Hepatocyte (in vitro differentiated cells): ENCODE results near the gene MYL3. TPM values are rescaled to one million over a fixed set of nuclear protein-coding genes. Genes with fewer than 3 reads are reported as not detected.

ENCODE experiments used
- DNase-seq: peaks from one replicate; pipeline ENCODE4 v3.0.0-alpha.2; 2016; ENCODE audit warnings: low spot score
- H2AFZ ChIP-seq: fragments of 200-600 bp; sonication (generic); 2 replicates; pipeline ENCODE4 v1.6.0; 2016; ENCODE audit warnings: antibody characterized with exemption, mild to moderate bottlenecking
- H3K27ac ChIP-seq: fragments of 200-600 bp; sonication (generic); 2 replicates; pipeline ENCODE4 v1.5.1; 2016; ENCODE audit warnings: mild to moderate bottlenecking
- H3K27me3 ChIP-seq: fragments of 200-600 bp; sonication (generic); 2 replicates; pipeline ENCODE4 v1.6.1; 2016
- H3K36me3 ChIP-seq: fragments of 200-600 bp; sonication (generic); replicated peaks from 2 replicates; pipeline ENCODE4 v1.5.1; 2016; ENCODE audit warnings: low read depth; ENCODE audit not compliant: insufficient read depth
- H3K4me1 ChIP-seq: fragments of 200-600 bp; sonication (generic); 2 replicates; pipeline ENCODE4 v1.5.1; 2016; ENCODE audit warnings: mild to moderate bottlenecking, moderate library complexity; ENCODE audit not compliant: insufficient read depth
- H3K4me2 ChIP-seq: fragments of 200-600 bp; sonication (generic); 2 replicates; pipeline ENCODE4 v1.6.0; 2016
- H3K4me3 ChIP-seq: fragments of 200-600 bp; sonication (generic); 2 replicates; pipeline ENCODE4 v1.5.1; 2016; ENCODE audit warnings: mild to moderate bottlenecking
- H3K79me2 ChIP-seq: fragments of 200-600 bp; sonication (generic); 2 replicates; pipeline ENCODE4 v1.6.0; 2017; ENCODE audit warnings: mild to moderate bottlenecking
- H3K9me2 ChIP-seq: fragments of 200-600 bp; sonication (generic); replicated peaks from 2 replicates; pipeline ENCODE4 v1.6.0; 2017; ENCODE audit warnings: mild to moderate bottlenecking; ENCODE audit not compliant: insufficient read depth
- H3K9me3 ChIP-seq: fragments of 200-600 bp; sonication (generic); 2 replicates; pipeline ENCODE4 v1.5.1; 2016; ENCODE audit warnings: low read depth, mild to moderate bottlenecking
- H4K20me1 ChIP-seq: fragments of 200-600 bp; sonication (generic); 2 replicates; pipeline ENCODE4 v1.6.0; 2016; ENCODE audit warnings: mild to moderate bottlenecking; ENCODE audit not compliant: insufficient read depth, poor library complexity, severe bottlenecking
- EZH2 ChIP-seq: fragments of 200-600 bp; sonication (generic); IDR thresholded peaks from 2 replicates; pipeline ENCODE4 v1.6.1; 2016; ENCODE audit warnings: antibody characterized with exemption, mild to moderate bottlenecking, borderline replicate concordance
- EZH2phosphoT487 ChIP-seq: fragments of 200-600 bp; sonication (generic); IDR thresholded peaks from one replicate; pipeline ENCODE4 v1.6.1; 2018; ENCODE audit warnings: antibody characterized with exemption, mild to moderate bottlenecking, low read depth, moderate library complexity; ENCODE audit not compliant: unreplicated experiment, severe bottlenecking
- WGBS: methylation state at CpG from one replicate; pipeline ENCODE4 v1.1.6; 2016; ENCODE audit warnings: low lambda C conversion rate; ENCODE audit errors: missing lambda C conversion rate; 5-methylcytosine and 5-hydroxymethylcytosine counted together
- polyA plus RNA-seq: library from polyadenylated mRNA; unstranded; fragments of >200 nt; fragmentation: Nextera tagmentation; extraction: Ambion mirVana; gene quantifications from 2 replicates; pipeline ENCODE4 v1.2.1, GENCODE V29; 2016
- total RNA-seq: library from RNA; depleted of rRNA; stranded (reverse); fragments of >200 nt; gene quantifications from 2 replicates; pipeline ENCODE4 v1.2.3, GENCODE V29; 2014
- TF ChIP-seq, protein P1 (sequence below): fragments of 200-600 bp; sonication (generic); IDR thresholded peaks from 2 replicates; pipeline ENCODE4 v1.5.1; 2016; ENCODE audit warnings: antibody characterized with exemption, mild to moderate bottlenecking; ENCODE audit not compliant: poor library complexity

The MYL3 gene
- total and polyA plus RNA-seq, 2 experiments from 2014 or later: 9.5 to 9.7 TPM

DNA sequence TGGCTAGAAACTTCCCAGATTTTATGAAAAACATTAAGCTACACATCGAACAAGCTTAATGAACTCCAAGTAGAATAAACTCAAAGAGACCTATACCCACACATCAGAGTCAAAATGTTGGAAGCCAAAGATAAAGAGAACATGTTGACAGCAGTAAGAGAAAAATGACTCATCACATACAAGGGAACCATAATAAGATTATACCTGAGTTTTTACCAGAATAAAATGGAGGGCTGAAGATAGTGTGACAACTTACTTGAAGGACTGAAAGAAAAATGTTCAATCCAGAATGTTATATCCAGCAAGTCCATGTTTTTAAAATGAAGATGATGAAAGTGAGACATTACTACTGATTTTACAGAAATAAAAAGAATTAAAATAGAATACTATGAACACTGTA lies 22.8 kb downstream of the MYL3 start:
- H3K27me3 ChIP-seq: no peaks in the 10 kb centered on the region
- DNase-seq: no peak
- TF ChIP-seq EZH2 (no peak), EZH2phosphoT487 (no peak)
- TF ChIP-seq, protein P1, sequence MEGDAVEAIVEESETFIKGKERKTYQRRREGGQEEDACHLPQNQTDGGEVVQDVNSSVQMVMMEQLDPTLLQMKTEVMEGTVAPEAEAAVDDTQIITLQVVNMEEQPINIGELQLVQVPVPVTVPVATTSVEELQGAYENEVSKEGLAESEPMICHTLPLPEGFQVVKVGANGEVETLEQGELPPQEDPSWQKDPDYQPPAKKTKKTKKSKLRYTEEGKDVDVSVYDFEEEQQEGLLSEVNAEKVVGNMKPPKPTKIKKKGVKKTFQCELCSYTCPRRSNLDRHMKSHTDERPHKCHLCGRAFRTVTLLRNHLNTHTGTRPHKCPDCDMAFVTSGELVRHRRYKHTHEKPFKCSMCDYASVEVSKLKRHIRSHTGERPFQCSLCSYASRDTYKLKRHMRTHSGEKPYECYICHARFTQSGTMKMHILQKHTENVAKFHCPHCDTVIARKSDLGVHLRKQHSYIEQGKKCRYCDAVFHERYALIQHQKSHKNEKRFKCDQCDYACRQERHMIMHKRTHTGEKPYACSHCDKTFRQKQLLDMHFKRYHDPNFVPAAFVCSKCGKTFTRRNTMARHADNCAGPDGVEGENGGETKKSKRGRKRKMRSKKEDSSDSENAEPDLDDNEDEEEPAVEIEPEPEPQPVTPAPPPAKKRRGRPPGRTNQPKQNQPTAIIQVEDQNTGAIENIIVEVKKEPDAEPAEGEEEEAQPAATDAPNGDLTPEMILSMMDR: no peak
- H3K36me3 ChIP-seq: no peaks in the 10 kb centered on the region
- no peak overlapping the region for H2AFZ ChIP-seq
- WGBS: 94% methylated on average over 1 of the region's 1 CpG
- no peak overlapping the region for H3K4me2 ChIP-seq
- no peak overlapping the region for H3K27ac ChIP-seq
- no peak overlapping the region for H3K4me3 ChIP-seq
- no peaks in the 10 kb centered on the region for H3K79me2 ChIP-seq
- peaks cover 8% of the 10 kb centered on the region for H3K4me1 ChIP-seq
- H4K20me1 ChIP-seq: no peaks in the 10 kb centered on the region
- no peaks in the 10 kb centered on the region for H3K9me2 ChIP-seq
- peaks cover 16% of the 10 kb centered on the region for H3K9me3 ChIP-seq

DNA sequence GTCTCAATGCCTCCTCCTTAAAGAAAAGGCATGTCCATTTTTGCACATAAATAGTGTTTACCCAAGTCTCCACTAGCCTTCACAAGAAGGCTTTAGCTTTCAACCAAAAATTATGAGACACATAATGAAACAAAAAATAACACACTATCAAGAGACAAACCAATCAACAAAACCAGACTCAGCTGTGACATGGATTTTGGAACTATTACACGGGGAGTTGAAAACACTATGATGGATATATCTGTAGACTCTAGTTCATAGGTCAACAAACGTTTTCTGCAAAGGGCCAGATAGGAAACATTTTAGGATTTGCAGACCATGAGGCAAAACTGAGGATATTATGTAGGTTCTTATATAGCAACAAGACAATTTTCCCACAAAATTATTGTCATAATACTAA lies 24.9 kb downstream of the MYL3 start:
- no peak overlapping the region for H3K4me3 ChIP-seq
- no peak overlapping the region for H2AFZ ChIP-seq
- no peaks in the 10 kb centered on the region for H3K9me2 ChIP-seq
- no peak overlapping the region for H3K27ac ChIP-seq
- no peaks in the 10 kb centered on the region for H4K20me1 ChIP-seq
- H3K9me3 ChIP-seq: peaks cover 16% of the 10 kb centered on the region
- no peak for TF ChIP-seq EZH2phosphoT487
- TF ChIP-seq, protein P1: no peak
- no peak for TF ChIP-seq EZH2
- WGBS: 64% methylated on average over 2 of the region's 2 CpGs
- H3K27me3 ChIP-seq: no peaks in the 10 kb centered on the region
- no peak for DNase-seq
- H3K79me2 ChIP-seq: no peaks in the 10 kb centered on the region
- no peak overlapping the region for H3K4me2 ChIP-seq
- no peaks in the 10 kb centered on the region for H3K36me3 ChIP-seq
- no peaks in the 10 kb centered on the region for H3K4me1 ChIP-seq

- 92% methylated on average over 4 of the region's 4 CpGs for WGBS
- TF ChIP-seq, protein P1: no peak
- TF ChIP-seq EZH2 (no peak), EZH2phosphoT487 (no peak)
- Histone ChIP-seq H3K27ac (no peak overlapping the region), H3K9me3 (peaks cover 1% of the 10 kb centered on the region), H3K79me2 (no peaks in the 10 kb centered on the region), H3K9me2 (no peaks in the 10 kb centered on the region), H2AFZ (no peak overlapping the region), H4K20me1 (no peaks in the 10 kb centered on the region), H3K4me1 (no peaks in the 10 kb centered on the region), H3K4me2 (no peak overlapping the region), H3K4me3 (no peak overlapping the region), H3K27me3 (no peaks in the 10 kb centered on the region), H3K36me3 (no peaks in the 10 kb centered on the region)
- DNase-seq: no peak
These were observed 27.8 kb downstream of the MYL3 start for GRCh38 chr3:46835491-46835890.

GRCh38 chr3:46835054-46835453 lies 28.2 kb downstream of the MYL3 start:
- H3K9me3 ChIP-seq: no peaks in the 10 kb centered on the region
- no peak overlapping the region for H3K27ac ChIP-seq
- no peak overlapping the region for H3K4me3 ChIP-seq
- no peaks in the 10 kb centered on the region for H4K20me1 ChIP-seq
- no peaks in the 10 kb centered on the region for H3K79me2 ChIP-seq
- WGBS: 61% methylated on average over 12 of the region's 12 CpGs
- H3K9me2 ChIP-seq: no peaks in the 10 kb centered on the region
- peak; percentile 50 for DNase-seq
- H3K4me1 ChIP-seq: no peaks in the 10 kb centered on the region
- H3K36me3 ChIP-seq: no peaks in the 10 kb centered on the region
- TF ChIP-seq EZH2 (no peak), EZH2phosphoT487 (no peak)
- TF ChIP-seq, protein P1: no peak
- no peak overlapping the region for H2AFZ ChIP-seq
- H3K4me2 ChIP-seq: no peak overlapping the region
- H3K27me3 ChIP-seq: no peaks in the 10 kb centered on the region
